WERI-Rb-1 (cell line): ENCODE results near the gene CDC20B.

ENCODE experiments used
- DNase-seq: peaks from one replicate; pipeline ENCODE4 v3.0.0-alpha.2; 2020
- H3K27ac ChIP-seq: fragments of 250-450 bp; sonication (Bioruptor Pico); 2 replicates; pipeline ENCODE4 v1.5.1; 2020; ENCODE audit warnings: mild to moderate bottlenecking, moderate library complexity
- H3K27me3 ChIP-seq: fragments of 250-450 bp; sonication (Bioruptor Pico); 2 replicates; pipeline ENCODE4 v1.5.1; 2021; ENCODE audit warnings: mild to moderate bottlenecking, low read depth, moderate library complexity; ENCODE audit not compliant: insufficient read depth, severe bottlenecking
- H3K36me3 ChIP-seq: fragments of 250-450 bp; sonication (Bioruptor Pico); 2 replicates; pipeline ENCODE4 v1.5.1; 2020; ENCODE audit warnings: mild to moderate bottlenecking, moderate library complexity
- H3K4me3 ChIP-seq: 2 replicates; pipeline ENCODE4 v1.5.1; 2011; ENCODE audit warnings: low read depth, mild to moderate bottlenecking, control low read depth, low read length
- H3K9me3 ChIP-seq: fragments of 250-450 bp; sonication (Bioruptor Pico); 2 replicates; pipeline ENCODE4 v1.5.1; 2021; ENCODE audit warnings: mild to moderate bottlenecking, moderate library complexity; ENCODE audit not compliant: severe bottlenecking
- TF ChIP-seq, protein P1 (sequence below): IDR thresholded peaks from 2 replicates; pipeline ENCODE4 v1.5.1; 2011; ENCODE audit warnings: low read depth, mild to moderate bottlenecking, control low read depth, inconsistent platforms, low read length

The CDC20B gene

DNA sequence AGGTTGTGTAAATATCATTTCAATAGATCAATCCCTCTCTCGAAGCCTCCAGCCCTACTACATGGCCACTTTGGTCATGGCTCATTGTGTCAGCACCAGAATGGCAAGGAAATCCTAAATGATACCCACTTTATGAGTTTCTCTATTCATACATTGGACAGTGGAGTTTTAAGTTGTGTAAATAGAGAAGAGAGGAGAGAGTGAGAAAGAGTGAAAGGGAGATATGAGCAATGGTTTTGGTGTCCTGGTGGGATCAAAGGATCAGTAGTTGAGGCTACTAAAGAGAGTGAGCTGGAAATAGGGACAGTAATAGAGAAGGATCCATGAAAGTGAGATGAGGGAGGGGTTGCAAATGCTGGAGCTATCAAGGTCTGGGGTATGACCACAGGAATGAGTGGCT is 102.0 kb downstream of the CDC20B start:
- Histone ChIP-seq H3K36me3 (no peaks in the 10 kb centered on the region), H3K27me3 (peaks cover 50% of the 10 kb centered on the region), H3K4me3 (no peak overlapping the region), H3K9me3 (no peaks in the 10 kb centered on the region), H3K27ac (no peak overlapping the region)
- DNase-seq = no peak
- TF ChIP-seq, protein P1, sequence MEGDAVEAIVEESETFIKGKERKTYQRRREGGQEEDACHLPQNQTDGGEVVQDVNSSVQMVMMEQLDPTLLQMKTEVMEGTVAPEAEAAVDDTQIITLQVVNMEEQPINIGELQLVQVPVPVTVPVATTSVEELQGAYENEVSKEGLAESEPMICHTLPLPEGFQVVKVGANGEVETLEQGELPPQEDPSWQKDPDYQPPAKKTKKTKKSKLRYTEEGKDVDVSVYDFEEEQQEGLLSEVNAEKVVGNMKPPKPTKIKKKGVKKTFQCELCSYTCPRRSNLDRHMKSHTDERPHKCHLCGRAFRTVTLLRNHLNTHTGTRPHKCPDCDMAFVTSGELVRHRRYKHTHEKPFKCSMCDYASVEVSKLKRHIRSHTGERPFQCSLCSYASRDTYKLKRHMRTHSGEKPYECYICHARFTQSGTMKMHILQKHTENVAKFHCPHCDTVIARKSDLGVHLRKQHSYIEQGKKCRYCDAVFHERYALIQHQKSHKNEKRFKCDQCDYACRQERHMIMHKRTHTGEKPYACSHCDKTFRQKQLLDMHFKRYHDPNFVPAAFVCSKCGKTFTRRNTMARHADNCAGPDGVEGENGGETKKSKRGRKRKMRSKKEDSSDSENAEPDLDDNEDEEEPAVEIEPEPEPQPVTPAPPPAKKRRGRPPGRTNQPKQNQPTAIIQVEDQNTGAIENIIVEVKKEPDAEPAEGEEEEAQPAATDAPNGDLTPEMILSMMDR = no peak

DNA sequence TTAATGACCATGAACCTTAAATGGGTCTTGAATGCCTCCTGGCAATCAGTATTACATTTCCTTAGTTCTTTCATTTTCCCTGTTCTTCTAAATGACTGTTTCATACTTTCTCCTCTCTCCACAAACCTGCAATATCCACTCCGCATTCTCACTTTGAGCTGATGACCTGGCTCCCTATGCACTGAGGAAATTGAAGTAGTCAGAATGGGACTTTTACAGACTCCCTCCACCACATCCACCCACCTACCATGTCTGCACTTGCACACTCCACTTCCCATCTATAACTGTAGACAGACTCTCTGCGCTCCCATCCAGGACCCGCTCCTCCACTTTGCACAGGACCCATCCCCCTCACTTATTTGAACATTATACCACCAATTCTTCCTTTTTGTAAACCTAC is 106.7 kb downstream of the CDC20B start:
- TF ChIP-seq, protein P1 = no peak
- H3K27me3 ChIP-seq = peaks cover 70% of the 10 kb centered on the region
- H3K9me3 ChIP-seq = no peaks in the 10 kb centered on the region
- no peak overlapping the region for H3K4me3 ChIP-seq
- H3K36me3 ChIP-seq = no peaks in the 10 kb centered on the region
- no peak overlapping the region for H3K27ac ChIP-seq
- no peak for DNase-seq

DNA sequence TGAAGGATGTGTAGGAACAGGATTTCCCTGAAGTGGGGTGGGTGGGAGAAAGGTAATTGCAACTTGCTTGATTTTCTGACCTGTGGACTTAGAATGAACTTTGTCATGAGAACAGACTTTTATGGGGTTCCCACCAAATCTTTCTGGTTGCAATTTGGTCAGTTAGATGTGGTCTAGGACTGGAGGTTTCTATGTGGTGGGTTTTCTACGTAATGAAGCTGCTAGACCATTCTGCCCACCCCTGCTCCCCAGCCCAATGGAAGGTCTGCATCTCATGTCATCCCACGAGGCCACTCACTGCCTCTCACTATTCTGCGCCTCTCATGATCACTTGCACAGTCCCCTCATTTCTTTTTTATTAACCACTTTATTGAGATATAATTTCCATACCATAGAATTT is 108.5 kb downstream of the CDC20B start:
- Histone ChIP-seq H3K27ac (no peak overlapping the region), H3K36me3 (no peaks in the 10 kb centered on the region), H3K4me3 (no peak overlapping the region), H3K9me3 (no peaks in the 10 kb centered on the region), H3K27me3 (peaks cover 71% of the 10 kb centered on the region)
- TF ChIP-seq, protein P1 = no peak
- no peak for DNase-seq

DNA sequence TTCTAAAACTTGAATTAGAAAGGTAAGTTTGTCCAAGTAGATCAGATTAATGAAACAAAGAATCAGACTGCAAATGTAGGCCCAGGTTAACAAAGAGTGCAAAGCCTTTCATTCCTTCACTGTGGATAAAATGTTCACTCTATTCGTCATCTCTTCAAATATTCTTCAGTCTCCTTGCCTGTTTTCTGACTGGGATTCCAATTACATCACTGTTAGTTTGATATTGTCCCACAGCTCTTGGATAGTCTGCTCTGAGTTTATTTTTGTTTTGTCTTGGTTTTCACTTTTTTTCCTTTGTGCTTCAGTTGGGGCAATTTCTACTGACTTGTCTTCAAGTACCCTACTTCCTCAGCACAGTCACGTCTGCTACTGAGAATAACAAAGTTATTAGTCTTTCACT is 109.1 kb downstream of the CDC20B start:
- no peak for DNase-seq
- Histone ChIP-seq H3K36me3 (no peaks in the 10 kb centered on the region), H3K9me3 (no peaks in the 10 kb centered on the region), H3K27me3 (peaks cover 76% of the 10 kb centered on the region), H3K4me3 (no peak overlapping the region), H3K27ac (no peak overlapping the region)
- TF ChIP-seq, protein P1 = no peak

DNA sequence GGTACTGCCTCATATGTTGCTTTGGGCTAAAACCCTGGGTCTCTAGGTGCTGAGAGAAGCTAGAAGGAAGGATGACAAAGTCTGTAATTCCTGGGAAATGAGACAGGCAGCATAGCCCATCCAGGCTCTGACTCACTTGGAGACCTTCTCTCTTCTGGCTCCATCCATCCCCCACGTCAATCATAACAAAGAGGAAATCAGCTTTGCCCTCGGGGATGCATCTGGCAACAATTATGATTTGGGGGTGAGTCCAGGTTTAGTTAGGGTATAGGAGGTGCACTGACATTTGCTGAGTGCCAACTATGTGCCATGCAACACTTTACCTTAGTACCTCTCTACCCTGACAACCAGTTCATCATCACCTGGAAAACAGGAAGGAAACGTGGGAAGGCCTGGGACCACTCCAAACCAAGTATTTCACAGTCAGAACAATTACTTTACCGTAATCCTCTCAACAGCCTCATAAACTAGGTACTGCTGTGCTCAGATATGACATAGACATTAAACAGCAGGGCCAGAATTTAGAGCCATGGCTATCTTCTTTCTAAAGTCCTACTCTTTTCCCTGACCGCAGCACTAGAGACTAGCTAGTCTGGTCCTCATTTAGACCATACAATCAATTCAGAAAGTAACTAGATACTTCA is 109.6 kb downstream of the CDC20B start:
- no peak overlapping the region for H3K4me3 ChIP-seq
- H3K27me3 ChIP-seq = peaks cover 76% of the 10 kb centered on the region
- no peak overlapping the region for H3K27ac ChIP-seq
- no peaks in the 10 kb centered on the region for H3K36me3 ChIP-seq
- DNase-seq = no peak
- no peaks in the 10 kb centered on the region for H3K9me3 ChIP-seq
- TF ChIP-seq, protein P1 = no peak
